ENCODE results near the gene S100A4.

GRCh38 chr1:153538315-153538821 is 7.2 kb downstream of the S100A4 start:
- TF ChIP-seq E2F1 (CRISPR knock-in tag; IDR thresholded peaks at IDR 0.05) (no peak), CTCF (IDR thresholded peaks at IDR 0.05) (no peak), E2F5 (CRISPR knock-in tag; IDR thresholded peaks at IDR 0.05) (no peak), ATF6 (CRISPR knock-in tag; IDR thresholded peaks at IDR 0.05) (no peak), ARID4B (CRISPR knock-in tag; IDR thresholded peaks at IDR 0.05; ENCODE audit: borderline replicate concordance) (no peak), TEAD4 (CRISPR knock-in tag; IDR thresholded peaks at IDR 0.05) (no peak), ELF4 (CRISPR knock-in tag; IDR thresholded peaks at IDR 0.05; ENCODE audit: low read depth) (no peak)

All from WTC11 (cell line).